Lower lobe of right lung (tissue), 2 donors: ENCODE measurements around the gene UMODL1. TPM values are rescaled to one million over a fixed set of nuclear protein-coding genes. Genes with fewer than 3 reads are reported as not detected.

Experiments used
- ATAC-seq, 2 donors: fragments of 200-7000 bp; cut with Tn5 transposase; one replicate each; pipeline ENCODE4 v1.9.1; 2020 to 2022; ENCODE audit warnings: mild to moderate bottlenecking in 2 of 2, moderate library complexity in 2 of 2
- DNase-seq: peaks from one replicate; pipeline ENCODE4 v3.0.0-alpha.2; 2020
- H3K27ac ChIP-seq: fragments of 200-600 bp; one replicate; pipeline ENCODE4 v1.8.0; 2022
- H3K27me3 ChIP-seq: fragments of 200-600 bp; one replicate; pipeline ENCODE4 v1.8.0; 2022; ENCODE audit warnings: low read depth
- H3K36me3 ChIP-seq: fragments of 200-600 bp; one replicate; pipeline ENCODE4 v1.8.0; 2022; ENCODE audit warnings: mild to moderate bottlenecking
- H3K4me1 ChIP-seq: fragments of 200-600 bp; one replicate; pipeline ENCODE4 v1.8.0; 2022
- H3K4me3 ChIP-seq: fragments of 200-600 bp; one replicate; pipeline ENCODE4 v1.8.0; 2022; ENCODE audit warnings: mild to moderate bottlenecking
- H3K9me3 ChIP-seq: fragments of 200-600 bp; one replicate; pipeline ENCODE4 v1.8.0; 2022
- intact Hi-C: fragments of 100-400 bp; cut with DNase I; formaldehyde crosslinking; loops from one replicate; pipeline ENCODE4 v1.11.0; 2022
- total RNA-seq: library from RNA; stranded (reverse); fragmentation: NEBNext Ultra II Directional; extraction: Animal tissue kit (Norgen Biotek cat#: 25700); gene quantifications from one replicate; pipeline ENCODE4 v1.2.1, GENCODE V29; 2021
- TF ChIP-seq, protein P1 (sequence below): fragments of 200-600 bp; IDR thresholded peaks from one replicate; pipeline ENCODE4 v1.8.0; 2022; ENCODE audit warnings: antibody characterized with exemption, mild to moderate bottlenecking
- donor health status: DM: no; HTN: yes; CAD: no; lungs with severe emphysema.

UMODL1 gene
- total RNA-seq, 1 donor from 2014 or later: 0.50 TPM

DNA sequence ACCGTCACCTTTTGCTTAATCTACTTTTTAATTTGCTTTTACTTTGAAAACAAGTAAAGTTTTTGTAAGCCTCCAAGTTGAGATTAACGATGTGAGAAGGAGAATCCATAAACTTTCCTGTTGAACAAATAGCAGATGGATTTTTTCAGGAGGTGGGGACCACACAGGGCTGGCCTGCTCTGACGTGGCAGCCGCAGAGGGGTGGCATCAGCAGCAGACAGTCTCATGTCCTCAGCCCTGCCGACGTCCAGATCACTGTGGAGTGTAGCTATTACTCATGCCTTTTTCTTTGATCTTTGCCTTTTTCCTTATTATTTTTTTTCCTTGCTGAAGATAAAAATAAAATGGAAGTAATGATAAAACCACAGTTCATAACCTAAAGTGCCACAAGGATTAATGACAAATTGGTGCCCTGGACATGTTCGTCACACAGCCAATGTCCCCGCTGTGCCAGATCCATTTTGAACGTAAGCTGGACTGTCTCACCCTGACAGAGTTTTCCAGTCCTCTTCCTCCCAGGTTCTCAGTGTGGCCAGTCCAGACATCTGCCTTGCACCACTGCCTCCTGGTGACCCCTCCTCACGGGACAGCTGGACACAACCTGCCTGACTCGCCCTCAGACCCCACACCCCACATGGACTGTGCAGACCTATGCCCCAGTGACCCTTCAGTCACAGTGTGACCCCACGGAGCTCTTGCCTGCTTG, 45.6 kb upstream of the UMODL1 start:
- H3K4me3 ChIP-seq: no peak overlapping the region
- no peak overlapping the region for H3K27ac ChIP-seq
- ATAC-seq (peak in 1 of 2 donors; percentile 57), DNase-seq (peak; percentile 37)
- TF ChIP-seq, protein P1, sequence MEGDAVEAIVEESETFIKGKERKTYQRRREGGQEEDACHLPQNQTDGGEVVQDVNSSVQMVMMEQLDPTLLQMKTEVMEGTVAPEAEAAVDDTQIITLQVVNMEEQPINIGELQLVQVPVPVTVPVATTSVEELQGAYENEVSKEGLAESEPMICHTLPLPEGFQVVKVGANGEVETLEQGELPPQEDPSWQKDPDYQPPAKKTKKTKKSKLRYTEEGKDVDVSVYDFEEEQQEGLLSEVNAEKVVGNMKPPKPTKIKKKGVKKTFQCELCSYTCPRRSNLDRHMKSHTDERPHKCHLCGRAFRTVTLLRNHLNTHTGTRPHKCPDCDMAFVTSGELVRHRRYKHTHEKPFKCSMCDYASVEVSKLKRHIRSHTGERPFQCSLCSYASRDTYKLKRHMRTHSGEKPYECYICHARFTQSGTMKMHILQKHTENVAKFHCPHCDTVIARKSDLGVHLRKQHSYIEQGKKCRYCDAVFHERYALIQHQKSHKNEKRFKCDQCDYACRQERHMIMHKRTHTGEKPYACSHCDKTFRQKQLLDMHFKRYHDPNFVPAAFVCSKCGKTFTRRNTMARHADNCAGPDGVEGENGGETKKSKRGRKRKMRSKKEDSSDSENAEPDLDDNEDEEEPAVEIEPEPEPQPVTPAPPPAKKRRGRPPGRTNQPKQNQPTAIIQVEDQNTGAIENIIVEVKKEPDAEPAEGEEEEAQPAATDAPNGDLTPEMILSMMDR: no peak
- H3K36me3 ChIP-seq: no peaks in the 10 kb centered on the region
- H3K4me1 ChIP-seq: no peaks in the 10 kb centered on the region
- intact Hi-C loops: no loop called here
- no peaks in the 10 kb centered on the region for H3K9me3 ChIP-seq
- H3K27me3 ChIP-seq: no peaks in the 10 kb centered on the region

DNA sequence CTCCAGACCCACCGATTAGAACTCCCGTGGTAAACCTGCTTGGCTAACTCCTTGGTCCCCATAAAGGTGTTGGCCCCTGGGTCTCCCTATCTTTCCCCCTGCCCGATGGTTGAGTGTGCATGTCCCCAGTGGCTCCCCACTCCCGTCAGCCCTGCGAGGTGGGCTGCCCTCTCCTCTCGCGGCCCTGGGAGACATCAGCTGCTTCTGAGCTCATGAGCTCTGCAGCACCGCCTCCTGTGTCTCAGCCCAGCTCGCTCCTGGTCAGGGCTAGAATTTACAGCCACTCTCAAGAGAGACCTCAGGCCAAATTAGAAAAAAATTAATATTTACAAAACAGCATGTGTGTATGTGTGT, 45.1 kb upstream of the UMODL1 start:
- intact Hi-C loops: no loop called here
- TF ChIP-seq, protein P1: no peak
- Histone ChIP-seq H3K27me3 (no peaks in the 10 kb centered on the region), H3K27ac (no peak overlapping the region), H3K9me3 (no peaks in the 10 kb centered on the region), H3K36me3 (no peaks in the 10 kb centered on the region), H3K4me3 (no peak overlapping the region), H3K4me1 (no peaks in the 10 kb centered on the region)
- ATAC-seq: no peak
- DNase-seq: peak; percentile 32

DNA sequence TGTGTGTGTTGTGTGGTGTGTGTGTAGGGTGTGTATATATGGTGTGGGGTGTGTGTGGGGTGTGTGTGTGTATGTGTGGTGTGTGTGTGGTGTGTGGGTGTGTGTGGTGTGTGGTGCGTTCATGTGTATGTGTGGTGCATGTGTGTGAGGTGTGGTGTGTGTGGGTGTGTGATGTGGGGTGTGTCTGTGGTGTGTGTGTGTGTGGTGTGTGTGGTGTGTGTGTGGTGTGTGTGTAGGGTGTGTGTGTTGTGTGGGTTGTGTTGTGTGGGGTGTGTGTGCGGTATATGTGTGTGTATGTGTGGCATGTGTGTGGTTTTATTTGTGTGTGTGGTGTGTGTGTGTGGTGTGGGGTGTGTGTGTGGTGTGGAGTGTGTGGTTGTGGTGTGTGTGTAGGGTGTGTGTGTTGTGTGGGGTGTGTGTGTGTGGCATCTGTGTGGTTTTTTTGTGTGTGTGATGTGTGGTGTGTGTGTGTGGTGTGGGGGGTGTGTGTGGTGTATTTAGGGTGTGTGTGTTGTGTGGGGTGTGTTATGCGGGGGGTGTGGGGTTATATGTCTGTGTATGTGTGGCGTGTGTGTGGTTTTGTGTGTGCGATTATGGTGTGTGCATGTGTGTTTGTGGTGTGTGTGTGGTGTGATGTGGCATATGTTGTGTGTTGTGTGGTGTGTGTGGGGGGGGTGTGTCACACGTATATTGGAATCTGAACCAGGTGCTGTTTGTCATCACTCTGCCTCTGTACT, 43.9 kb upstream of the UMODL1 start:
- Histone ChIP-seq H3K27me3 (no peaks in the 10 kb centered on the region), H3K9me3 (no peaks in the 10 kb centered on the region), H3K4me3 (no peak overlapping the region), H3K4me1 (no peaks in the 10 kb centered on the region), H3K36me3 (no peaks in the 10 kb centered on the region), H3K27ac (no peak overlapping the region)
- no peak for DNase-seq
- TF ChIP-seq, protein P1: no peak
- ATAC-seq: peak in 1 of 2 donors; percentile 37
- intact Hi-C loops: no loop called here

DNA sequence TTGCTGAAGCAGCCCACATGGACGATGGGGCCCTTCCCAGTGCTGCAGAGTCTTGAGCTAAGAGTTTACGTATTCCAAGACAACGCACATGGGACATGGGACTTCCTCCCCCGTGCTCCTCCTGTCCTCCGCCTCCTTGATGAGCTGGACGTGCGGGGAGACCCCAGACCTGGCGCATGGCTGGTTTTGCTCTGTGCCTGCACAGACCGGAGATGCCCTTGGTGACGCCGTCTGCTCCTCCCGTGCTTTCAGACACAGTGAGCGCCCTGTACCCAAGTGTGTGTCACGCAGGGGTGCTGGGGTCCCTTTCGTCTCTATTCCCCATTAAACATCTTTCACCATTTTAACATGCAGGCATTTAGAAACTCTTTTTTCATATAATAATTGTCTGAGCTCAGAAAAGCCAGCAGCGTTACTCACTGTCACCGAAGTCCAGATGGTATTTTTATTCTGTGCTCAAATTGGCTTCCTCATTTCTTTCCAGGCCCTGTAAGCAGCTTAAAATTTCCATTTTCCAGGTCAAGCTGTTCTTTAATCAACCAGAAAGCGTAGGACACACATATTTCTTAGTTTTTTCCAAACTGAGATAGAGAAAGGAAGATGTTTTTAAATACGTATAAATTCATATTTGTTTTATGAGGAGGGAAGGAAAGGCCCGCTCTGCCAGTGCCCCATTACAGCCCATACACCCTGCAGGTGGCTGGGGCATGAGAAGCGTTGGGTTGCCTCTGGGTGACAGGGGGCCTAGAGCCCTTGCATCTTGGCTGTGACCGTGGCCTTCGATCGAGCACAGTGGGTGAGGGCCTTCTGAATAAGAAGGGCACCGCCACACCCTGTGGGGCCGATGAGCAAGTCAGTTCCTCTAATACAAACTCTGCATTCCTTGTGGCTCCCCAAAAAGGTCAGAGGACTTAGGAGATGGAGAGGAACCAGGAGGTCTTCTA, 43.0 kb upstream of the UMODL1 start:
- Histone ChIP-seq H3K27me3 (no peaks in the 10 kb centered on the region), H3K4me1 (no peaks in the 10 kb centered on the region), H3K27ac (no peak overlapping the region), H3K4me3 (no peak overlapping the region), H3K9me3 (no peaks in the 10 kb centered on the region), H3K36me3 (no peaks in the 10 kb centered on the region)
- DNase-seq (peak; percentile 44), ATAC-seq (no peak)
- intact Hi-C loops: no loop called here
- TF ChIP-seq, protein P1: no peak

DNA sequence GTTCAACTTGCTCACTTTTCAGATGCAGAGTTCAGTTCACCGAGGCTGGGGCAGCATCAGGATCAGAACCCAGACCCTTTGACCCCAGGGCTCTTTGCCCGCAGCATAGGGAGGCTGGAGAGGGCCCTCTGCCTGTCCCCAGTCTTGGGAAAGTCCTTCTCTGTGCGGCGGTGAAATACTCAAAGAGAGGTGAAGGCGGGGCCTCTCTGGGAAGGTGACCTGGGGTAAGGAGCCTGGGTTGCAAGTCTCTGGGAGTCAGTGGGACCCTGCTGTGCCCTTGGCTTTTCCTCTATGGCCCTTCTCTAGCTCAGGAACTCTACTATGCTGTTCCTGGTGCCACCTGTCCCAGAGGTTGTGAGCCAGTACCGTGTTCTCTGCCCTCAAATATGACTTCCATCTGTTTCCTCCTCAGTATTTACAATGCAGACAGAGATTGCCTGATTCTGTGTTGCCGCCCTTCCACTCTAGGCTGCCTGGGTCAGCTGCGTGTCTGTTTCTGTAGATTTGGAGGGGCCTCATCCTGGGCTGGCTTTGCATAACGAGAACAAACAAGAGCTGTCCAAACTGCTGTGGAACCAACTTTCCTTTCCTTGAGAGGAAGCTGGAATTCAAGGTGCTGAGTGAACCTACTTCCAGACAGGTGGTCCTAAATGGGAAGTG, 42.2 kb upstream of the UMODL1 start:
- Histone ChIP-seq H3K27me3 (no peaks in the 10 kb centered on the region), H3K27ac (no peak overlapping the region), H3K36me3 (no peaks in the 10 kb centered on the region), H3K9me3 (no peaks in the 10 kb centered on the region), H3K4me3 (no peak overlapping the region), H3K4me1 (no peaks in the 10 kb centered on the region)
- DNase-seq (peak; percentile 30), ATAC-seq (no peak)
- intact Hi-C loops: no loop called here
- TF ChIP-seq, protein P1: no peak
